Right lobe of liver (tissue), 4 donors: ENCODE results near the gene UGT1A4.

Source experiments
- POLR2A ChIP-seq: fragments of 450-650 bp; IDR thresholded peaks from one replicate; pipeline ENCODE4 v1.6.1; 2017; ENCODE audit warnings: antibody characterized with exemption, mild to moderate bottlenecking
- TF ChIP-seq, protein P1 (sequence below), 4 donors: fragments of 200-600 bp in 3 of 4; fragments of 450-650 bp in 1 of 4; IDR thresholded peaks; one replicate each; pipeline versions ENCODE4 v1.5.1 to v1.8.0; 2016 to 2022; ENCODE audit warnings: antibody characterized with exemption in 4 of 4, mild to moderate bottlenecking in 2 of 4
- donor health status: DM: no; HTN: no; CAD: no.
- donor health status: DM: no; HTN: no; CAD: no.
- donor health status: DM: no; HTN: yes; CAD: no.

GRCh38 chr2:233679196-233679595 lies 39.3 kb upstream of the UGT1A4 start:
- TF ChIP-seq, protein P1, sequence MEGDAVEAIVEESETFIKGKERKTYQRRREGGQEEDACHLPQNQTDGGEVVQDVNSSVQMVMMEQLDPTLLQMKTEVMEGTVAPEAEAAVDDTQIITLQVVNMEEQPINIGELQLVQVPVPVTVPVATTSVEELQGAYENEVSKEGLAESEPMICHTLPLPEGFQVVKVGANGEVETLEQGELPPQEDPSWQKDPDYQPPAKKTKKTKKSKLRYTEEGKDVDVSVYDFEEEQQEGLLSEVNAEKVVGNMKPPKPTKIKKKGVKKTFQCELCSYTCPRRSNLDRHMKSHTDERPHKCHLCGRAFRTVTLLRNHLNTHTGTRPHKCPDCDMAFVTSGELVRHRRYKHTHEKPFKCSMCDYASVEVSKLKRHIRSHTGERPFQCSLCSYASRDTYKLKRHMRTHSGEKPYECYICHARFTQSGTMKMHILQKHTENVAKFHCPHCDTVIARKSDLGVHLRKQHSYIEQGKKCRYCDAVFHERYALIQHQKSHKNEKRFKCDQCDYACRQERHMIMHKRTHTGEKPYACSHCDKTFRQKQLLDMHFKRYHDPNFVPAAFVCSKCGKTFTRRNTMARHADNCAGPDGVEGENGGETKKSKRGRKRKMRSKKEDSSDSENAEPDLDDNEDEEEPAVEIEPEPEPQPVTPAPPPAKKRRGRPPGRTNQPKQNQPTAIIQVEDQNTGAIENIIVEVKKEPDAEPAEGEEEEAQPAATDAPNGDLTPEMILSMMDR (IDR thresholded peaks at IDR 0.05): no peak
- no peak for TF ChIP-seq POLR2A
